OCI-LY1 (cell line): Measurements from ENCODE around the gene NCEH1.

ENCODE experiments used
- H2AFZ ChIP-seq: fragments of 200-600 bp; sonication (generic), shearing (Covaris generic); 2 replicates; pipeline ENCODE4 v1.6.0; 2014; ENCODE audit warnings: antibody characterized with exemption, mild to moderate bottlenecking, low read length
- H3F3A ChIP-seq: fragments of 200-600 bp; sonication (generic), shearing (Covaris generic); 2 replicates; pipeline ENCODE4 v1.6.0; 2014; ENCODE audit warnings: mild to moderate bottlenecking, antibody characterized with exemption, low read length, moderate library complexity; ENCODE audit not compliant: insufficient read depth
- H3K27ac ChIP-seq: fragments of 200-600 bp; sonication (generic); 2 replicates; pipeline ENCODE4 v1.5.1; 2014; ENCODE audit warnings: low read length, mixed run types, mild to moderate bottlenecking, low read depth; ENCODE audit not compliant: poor library complexity, severe bottlenecking
- H3K27me3 ChIP-seq: fragments of 200-600 bp; sonication (generic); 2 replicates; pipeline ENCODE4 v1.6.0; 2014; ENCODE audit warnings: antibody characterized with exemption, mild to moderate bottlenecking, low read length, moderate library complexity; ENCODE audit not compliant: insufficient read depth
- H3K36me3 ChIP-seq: fragments of 200-600 bp; sonication (generic); 2 replicates; pipeline ENCODE4 v1.6.1; 2014; ENCODE audit warnings: mild to moderate bottlenecking, antibody characterized with exemption, low read length, moderate library complexity, mixed read lengths; ENCODE audit not compliant: insufficient read depth
- H3K4me1 ChIP-seq: fragments of 200-600 bp; sonication (generic); 2 replicates; pipeline ENCODE4 v1.5.1; 2014; ENCODE audit warnings: mild to moderate bottlenecking, low read length, moderate library complexity; ENCODE audit not compliant: insufficient read depth, severe bottlenecking
- H3K4me2 ChIP-seq: fragments of 200-600 bp; sonication (generic), shearing (Covaris generic); 2 replicates; pipeline ENCODE4 v1.6.1; 2014; ENCODE audit warnings: low read length
- H3K4me3 ChIP-seq: fragments of 200-600 bp; sonication (generic); 2 replicates; pipeline ENCODE4 v1.5.1; 2014; ENCODE audit warnings: low read length, low read depth, mild to moderate bottlenecking, mixed read lengths; ENCODE audit not compliant: poor library complexity, severe bottlenecking
- H3K79me2 ChIP-seq: fragments of 200-600 bp; shearing (Covaris generic); 2 replicates; pipeline ENCODE4 v1.6.1; 2016; ENCODE audit warnings: mixed run types, low read length, mixed read lengths; ENCODE audit not compliant: insufficient read depth
- H3K9ac ChIP-seq: fragments of 200-600 bp; sonication (generic), shearing (Covaris generic); 2 replicates; pipeline ENCODE4 v1.6.1; 2014; ENCODE audit warnings: mild to moderate bottlenecking, low read length, mixed read lengths
- H3K9me2 ChIP-seq: fragments of 200-600 bp; sonication (generic), shearing (Covaris generic); 2 replicates; pipeline ENCODE4 v1.6.1; 2014; ENCODE audit warnings: low read depth, mild to moderate bottlenecking, low read length, mixed read lengths
- H3K9me3 ChIP-seq: fragments of 200-600 bp; shearing (Covaris generic); 2 replicates; pipeline ENCODE4 v1.6.1; 2014; ENCODE audit warnings: low read length, mixed read lengths
- H4K20me1 ChIP-seq: fragments of 200-600 bp; sonication (generic), shearing (Covaris generic); 2 replicates; pipeline ENCODE4 v1.6.0; 2016; ENCODE audit warnings: mild to moderate bottlenecking, low read length; ENCODE audit not compliant: insufficient read depth
- CTCF ChIP-seq: fragments of 200-600 bp; sonication (generic), shearing (Covaris generic); IDR thresholded peaks from 2 replicates; pipeline ENCODE4 v1.5.1; 2017; ENCODE audit warnings: mild to moderate bottlenecking, antibody characterized with exemption, low read length, moderate library complexity, mixed read lengths
- EZH2 ChIP-seq: fragments of 200-600 bp; sonication (generic), shearing (Covaris generic); IDR thresholded peaks from 2 replicates; pipeline ENCODE4 v1.8.0; 2017; ENCODE audit warnings: borderline replicate concordance, mixed run types, mild to moderate bottlenecking, antibody characterized with exemption, low read length, moderate library complexity, mixed read lengths

Gene NCEH1

DNA sequence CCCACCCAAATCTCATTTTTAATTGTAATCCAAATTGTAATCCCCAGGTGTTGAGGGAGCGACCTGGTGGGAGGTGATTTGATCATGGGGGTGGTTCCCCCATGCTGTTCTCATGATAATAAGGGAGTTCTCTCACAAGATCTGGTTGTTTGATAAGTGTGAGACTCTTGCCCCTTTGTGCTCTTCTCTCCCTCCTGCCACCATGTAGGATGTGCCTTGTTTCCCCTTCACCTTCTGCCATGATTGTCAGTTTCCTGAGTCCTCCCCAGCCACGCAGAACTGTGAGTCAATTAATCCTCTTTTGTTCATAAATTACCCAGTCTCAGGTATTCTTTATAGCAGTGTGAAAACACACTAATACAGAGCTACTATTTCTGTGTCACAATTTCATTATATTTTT is 88.7 kb downstream of the NCEH1 start:
- no peak overlapping the region for H3K4me3 ChIP-seq
- H3K4me2 ChIP-seq: no peak overlapping the region
- no peak for TF ChIP-seq EZH2
- no peak for TF ChIP-seq CTCF
- no peak overlapping the region for H3K27ac ChIP-seq
- H3F3A ChIP-seq: no peaks in the 10 kb centered on the region
- H3K9me3 ChIP-seq: no peaks in the 10 kb centered on the region
- no peaks in the 10 kb centered on the region for H3K36me3 ChIP-seq
- no peaks in the 10 kb centered on the region for H3K9me2 ChIP-seq
- no peak overlapping the region for H3K9ac ChIP-seq
- no peaks in the 10 kb centered on the region for H4K20me1 ChIP-seq
- no peaks in the 10 kb centered on the region for H3K79me2 ChIP-seq
- no peak overlapping the region for H2AFZ ChIP-seq
- no peaks in the 10 kb centered on the region for H3K27me3 ChIP-seq
- no peaks in the 10 kb centered on the region for H3K4me1 ChIP-seq

- H3K27ac ChIP-seq: no peak overlapping the region
- no peak overlapping the region for H3K9ac ChIP-seq
- H3K79me2 ChIP-seq: no peaks in the 10 kb centered on the region
- no peaks in the 10 kb centered on the region for H3K9me2 ChIP-seq
- no peak overlapping the region for H2AFZ ChIP-seq
- no peak for TF ChIP-seq EZH2
- TF ChIP-seq CTCF: no peak
- H3K9me3 ChIP-seq: peaks cover 2% of the 10 kb centered on the region; the same call in 1 of the 2 replicates
- H3K4me2 ChIP-seq: no peak overlapping the region
- H3K27me3 ChIP-seq: no peaks in the 10 kb centered on the region
- no peaks in the 10 kb centered on the region for H3K36me3 ChIP-seq
- no peaks in the 10 kb centered on the region for H4K20me1 ChIP-seq
- H3K4me1 ChIP-seq: no peaks in the 10 kb centered on the region
- H3F3A ChIP-seq: no peaks in the 10 kb centered on the region
- no peak overlapping the region for H3K4me3 ChIP-seq
These were observed 92.9 kb downstream of the NCEH1 start for GRCh38 chr3:172617976-172618375.

DNA sequence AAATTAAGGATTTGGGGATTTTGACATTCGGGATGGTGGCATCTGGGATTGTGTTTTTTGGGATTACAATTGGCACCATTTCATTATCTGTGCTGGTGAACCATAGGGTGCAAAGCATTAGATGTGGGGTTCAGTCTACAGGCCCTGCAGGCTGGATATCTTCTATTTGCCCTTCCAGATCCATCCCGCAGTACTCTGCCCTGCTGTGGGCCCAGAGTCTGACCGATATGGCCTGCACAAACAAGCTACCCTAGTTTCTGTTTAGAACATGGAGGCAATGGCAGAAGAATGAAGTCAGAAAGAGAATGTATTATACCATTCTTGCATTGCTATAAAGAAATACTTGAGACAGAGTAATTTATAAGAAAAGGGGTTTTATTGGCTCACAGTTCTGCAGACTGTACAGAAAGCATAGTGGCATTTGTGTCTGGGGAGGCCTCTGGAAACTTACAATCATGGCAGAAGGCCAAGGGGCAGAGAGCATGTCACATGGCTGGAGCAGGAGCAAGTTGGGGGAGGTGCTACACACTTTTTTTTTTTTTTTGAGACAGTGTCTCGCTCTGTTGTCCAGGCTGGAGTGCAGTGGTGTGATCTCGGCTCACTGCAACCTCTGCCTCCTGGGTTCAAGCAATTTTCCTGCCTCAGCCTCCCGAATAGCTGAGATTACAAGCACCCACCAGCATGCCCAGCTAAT is 93.7 kb downstream of the NCEH1 start:
- TF ChIP-seq EZH2 (no peak), CTCF (no peak)
- H3K79me2 ChIP-seq: no peaks in the 10 kb centered on the region
- peaks cover 5% of the 10 kb centered on the region; the same call in 1 of the 2 replicates for H3K9me3 ChIP-seq
- H3K9me2 ChIP-seq: no peaks in the 10 kb centered on the region
- H3K27ac ChIP-seq: no peak overlapping the region
- H3K4me2 ChIP-seq: no peak overlapping the region
- H3K27me3 ChIP-seq: no peaks in the 10 kb centered on the region
- H3F3A ChIP-seq: no peaks in the 10 kb centered on the region
- H3K36me3 ChIP-seq: no peaks in the 10 kb centered on the region
- no peak overlapping the region for H2AFZ ChIP-seq
- no peak overlapping the region for H3K4me3 ChIP-seq
- H3K9ac ChIP-seq: no peak overlapping the region
- H3K4me1 ChIP-seq: no peaks in the 10 kb centered on the region
- H4K20me1 ChIP-seq: no peaks in the 10 kb centered on the region
